OCI-LY1 (cell line): Measurements from ENCODE around the gene PTPRN2.

ENCODE experiments used
- H2AFZ ChIP-seq: fragments of 200-600 bp; sonication (generic), shearing (Covaris generic); 2 replicates; pipeline ENCODE4 v1.6.0; 2014; ENCODE audit warnings: antibody characterized with exemption, mild to moderate bottlenecking, low read length
- H3F3A ChIP-seq: fragments of 200-600 bp; sonication (generic), shearing (Covaris generic); 2 replicates; pipeline ENCODE4 v1.6.0; 2014; ENCODE audit warnings: mild to moderate bottlenecking, antibody characterized with exemption, low read length, moderate library complexity; ENCODE audit not compliant: insufficient read depth
- H3K27ac ChIP-seq: fragments of 200-600 bp; sonication (generic); 2 replicates; pipeline ENCODE4 v1.5.1; 2014; ENCODE audit warnings: low read length, mixed run types, mild to moderate bottlenecking, low read depth; ENCODE audit not compliant: poor library complexity, severe bottlenecking
- H3K27me3 ChIP-seq: fragments of 200-600 bp; sonication (generic); 2 replicates; pipeline ENCODE4 v1.6.0; 2014; ENCODE audit warnings: antibody characterized with exemption, mild to moderate bottlenecking, low read length, moderate library complexity; ENCODE audit not compliant: insufficient read depth
- H3K36me3 ChIP-seq: fragments of 200-600 bp; sonication (generic); 2 replicates; pipeline ENCODE4 v1.6.1; 2014; ENCODE audit warnings: mild to moderate bottlenecking, antibody characterized with exemption, low read length, moderate library complexity, mixed read lengths; ENCODE audit not compliant: insufficient read depth
- H3K4me1 ChIP-seq: fragments of 200-600 bp; sonication (generic); 2 replicates; pipeline ENCODE4 v1.5.1; 2014; ENCODE audit warnings: mild to moderate bottlenecking, low read length, moderate library complexity; ENCODE audit not compliant: insufficient read depth, severe bottlenecking
- H3K4me2 ChIP-seq: fragments of 200-600 bp; sonication (generic), shearing (Covaris generic); 2 replicates; pipeline ENCODE4 v1.6.1; 2014; ENCODE audit warnings: low read length
- H3K4me3 ChIP-seq: fragments of 200-600 bp; sonication (generic); 2 replicates; pipeline ENCODE4 v1.5.1; 2014; ENCODE audit warnings: low read length, low read depth, mild to moderate bottlenecking, mixed read lengths; ENCODE audit not compliant: poor library complexity, severe bottlenecking
- H3K79me2 ChIP-seq: fragments of 200-600 bp; shearing (Covaris generic); 2 replicates; pipeline ENCODE4 v1.6.1; 2016; ENCODE audit warnings: mixed run types, low read length, mixed read lengths; ENCODE audit not compliant: insufficient read depth
- H3K9ac ChIP-seq: fragments of 200-600 bp; sonication (generic), shearing (Covaris generic); 2 replicates; pipeline ENCODE4 v1.6.1; 2014; ENCODE audit warnings: mild to moderate bottlenecking, low read length, mixed read lengths
- H3K9me2 ChIP-seq: fragments of 200-600 bp; sonication (generic), shearing (Covaris generic); 2 replicates; pipeline ENCODE4 v1.6.1; 2014; ENCODE audit warnings: low read depth, mild to moderate bottlenecking, low read length, mixed read lengths
- H3K9me3 ChIP-seq: fragments of 200-600 bp; shearing (Covaris generic); 2 replicates; pipeline ENCODE4 v1.6.1; 2014; ENCODE audit warnings: low read length, mixed read lengths
- H4K20me1 ChIP-seq: fragments of 200-600 bp; sonication (generic), shearing (Covaris generic); 2 replicates; pipeline ENCODE4 v1.6.0; 2016; ENCODE audit warnings: mild to moderate bottlenecking, low read length; ENCODE audit not compliant: insufficient read depth
- EZH2 ChIP-seq: fragments of 200-600 bp; sonication (generic), shearing (Covaris generic); IDR thresholded peaks from 2 replicates; pipeline ENCODE4 v1.8.0; 2017; ENCODE audit warnings: borderline replicate concordance, mixed run types, mild to moderate bottlenecking, antibody characterized with exemption, low read length, moderate library complexity, mixed read lengths
- TF ChIP-seq, protein P1 (sequence below): fragments of 200-600 bp; sonication (generic), shearing (Covaris generic); IDR thresholded peaks from 2 replicates; pipeline ENCODE4 v1.5.1; 2017; ENCODE audit warnings: mild to moderate bottlenecking, antibody characterized with exemption, low read length, moderate library complexity, mixed read lengths

PTPRN2 gene

GRCh38 chr7:157797361-157797760 is 790.3 kb downstream of the PTPRN2 start:
- no peak for TF ChIP-seq EZH2
- TF ChIP-seq, protein P1, sequence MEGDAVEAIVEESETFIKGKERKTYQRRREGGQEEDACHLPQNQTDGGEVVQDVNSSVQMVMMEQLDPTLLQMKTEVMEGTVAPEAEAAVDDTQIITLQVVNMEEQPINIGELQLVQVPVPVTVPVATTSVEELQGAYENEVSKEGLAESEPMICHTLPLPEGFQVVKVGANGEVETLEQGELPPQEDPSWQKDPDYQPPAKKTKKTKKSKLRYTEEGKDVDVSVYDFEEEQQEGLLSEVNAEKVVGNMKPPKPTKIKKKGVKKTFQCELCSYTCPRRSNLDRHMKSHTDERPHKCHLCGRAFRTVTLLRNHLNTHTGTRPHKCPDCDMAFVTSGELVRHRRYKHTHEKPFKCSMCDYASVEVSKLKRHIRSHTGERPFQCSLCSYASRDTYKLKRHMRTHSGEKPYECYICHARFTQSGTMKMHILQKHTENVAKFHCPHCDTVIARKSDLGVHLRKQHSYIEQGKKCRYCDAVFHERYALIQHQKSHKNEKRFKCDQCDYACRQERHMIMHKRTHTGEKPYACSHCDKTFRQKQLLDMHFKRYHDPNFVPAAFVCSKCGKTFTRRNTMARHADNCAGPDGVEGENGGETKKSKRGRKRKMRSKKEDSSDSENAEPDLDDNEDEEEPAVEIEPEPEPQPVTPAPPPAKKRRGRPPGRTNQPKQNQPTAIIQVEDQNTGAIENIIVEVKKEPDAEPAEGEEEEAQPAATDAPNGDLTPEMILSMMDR = no peak
- no peaks in the 10 kb centered on the region for H3K9me3 ChIP-seq

DNA sequence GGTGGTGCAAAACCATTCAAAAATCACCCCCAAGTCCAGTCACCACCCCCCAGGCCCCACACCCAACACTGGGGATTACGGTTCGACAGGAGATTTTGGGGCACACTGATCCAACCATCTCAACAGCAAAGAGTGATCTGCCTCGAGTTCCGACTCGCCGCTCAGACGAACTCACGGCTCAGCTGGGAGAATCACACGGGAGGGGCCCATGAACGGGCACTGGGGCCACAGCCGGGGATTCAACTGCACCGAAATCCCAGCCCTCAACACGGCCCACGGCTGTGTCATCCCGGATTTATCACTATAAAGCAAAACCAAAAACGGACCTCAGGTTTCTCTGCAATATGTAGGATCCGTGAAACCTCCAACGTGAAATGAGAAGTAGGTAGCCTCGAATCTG is 790.8 kb downstream of the PTPRN2 start:
- Histone ChIP-seq H3K4me1 (no peaks in the 10 kb centered on the region), H3K9me3 (no peaks in the 10 kb centered on the region), H3K9ac (no peak overlapping the region), H3K27ac (no peak overlapping the region), H3K27me3 (peaks cover 6% of the 10 kb centered on the region), H3K4me3 (no peak overlapping the region), H3F3A (no peaks in the 10 kb centered on the region), H2AFZ (no peak overlapping the region), H3K9me2 (no peaks in the 10 kb centered on the region), H4K20me1 (no peaks in the 10 kb centered on the region), H3K4me2 (no peak overlapping the region), H3K36me3 (no peaks in the 10 kb centered on the region), H3K79me2 (no peaks in the 10 kb centered on the region)
- no peak for TF ChIP-seq EZH2
- TF ChIP-seq, protein P1 = no peak

More at GRCh38 chr7:157797361-157797760, 790.3 kb downstream of the PTPRN2 start:
- Histone ChIP-seq H3K4me1 (no peaks in the 10 kb centered on the region), H3K27me3 (peaks cover 8% of the 10 kb centered on the region), H3F3A (no peaks in the 10 kb centered on the region), H3K9me2 (no peaks in the 10 kb centered on the region), H4K20me1 (no peaks in the 10 kb centered on the region), H3K4me2 (no peak overlapping the region), H2AFZ (no peak overlapping the region), H3K79me2 (no peaks in the 10 kb centered on the region), H3K4me3 (no peak overlapping the region), H3K27ac (no peak overlapping the region), H3K9ac (no peak overlapping the region), H3K36me3 (no peaks in the 10 kb centered on the region)

GRCh38 chr7:157795643-157796042 is 792.0 kb downstream of the PTPRN2 start:
- no peaks in the 10 kb centered on the region for H3K9me3 ChIP-seq
- H2AFZ ChIP-seq = no peak overlapping the region
- no peak overlapping the region for H3K4me2 ChIP-seq

More at GRCh38 chr7:157795643-157796042, 792.0 kb downstream of the PTPRN2 start:
- Histone ChIP-seq H3K4me1 (no peaks in the 10 kb centered on the region), H4K20me1 (no peaks in the 10 kb centered on the region), H3K36me3 (no peaks in the 10 kb centered on the region), H3K27ac (no peak overlapping the region), H3K79me2 (no peaks in the 10 kb centered on the region), H3K9me2 (no peaks in the 10 kb centered on the region), H3K27me3 (peaks cover 5% of the 10 kb centered on the region), H3K9ac (no peak overlapping the region), H3F3A (no peaks in the 10 kb centered on the region), H3K4me3 (no peak overlapping the region)
- TF ChIP-seq, protein P1 = no peak
- TF ChIP-seq EZH2 = no peak
